Endothelial cell of umbilical vein (primary cell): ENCODE measurements around the gene NLRP6. TPM values are rescaled to one million over a fixed set of nuclear protein-coding genes. Genes with fewer than 3 reads are reported as not detected.
"Not testable (repeated sequence)": the region's sequence is repeated elsewhere in the genome, so short reads cannot be mapped to it uniquely, and the experiment has no call there.

Source experiments
- BruUV-seq: library from RNA; stranded (reverse); fragments of 400-500 nt; replicated peaks from 2 replicates; lab custom pipeline; 2021; lab: Mats Ljungman, UMichigan
- CTCF ChIA-PET: fragments of 300-600, 350-600 bp; sonication (Branson Sonifier 250); formaldehyde crosslinking; loops from one replicate; lab custom pipeline; 2021; ENCODE audit warnings: antibody characterized with exemption, inconsistent platforms; lab: Charles Lee
- POLR2A ChIA-PET: fragments of 300-600, 350-600 bp; sonication (Branson Sonifier 250); formaldehyde crosslinking; loops from one replicate; lab custom pipeline; 2021; ENCODE audit warnings: antibody characterized with exemption, inconsistent platforms; lab: Charles Lee
- DNase-seq: peaks from one replicate; pipeline ENCODE4 v3.0.0-alpha.2; 2011; ENCODE audit warnings: low read depth, low spot score
- FAIRE-seq: peaks from 2 replicates; lab custom pipeline; 2011; peaks lifted over from hg19 to GRCh38; lab: Jason Lieb, UNC
- H2AFZ ChIP-seq: 2 replicates; pipeline ENCODE4 v1.6.0; 2012; ENCODE audit warnings: low read depth, low read length, control low read depth, inconsistent platforms
- H3K27ac ChIP-seq: 2 replicates; pipeline ENCODE4 v1.5.1; 2011; ENCODE audit warnings: low read depth, mild to moderate bottlenecking, control low read depth, low read length, moderate library complexity; ENCODE audit not compliant: insufficient read depth
- H3K27me3 ChIP-seq, 2 experiments: 2 replicates each; pipeline versions ENCODE4 v1.6.0 to v1.6.1; 2011; ENCODE audit warnings: low read length in 2 of 2, mixed read lengths in 1 of 2; ENCODE audit not compliant: control insufficient read depth in 2 of 2, insufficient read depth in 2 of 2
- H3K36me3 ChIP-seq, 2 experiments: 2 replicates in 1 of 2; 3 replicates in 1 of 2; pipeline ENCODE4 v1.5.1; 2011; ENCODE audit warnings: low read length in 2 of 2, mild to moderate bottlenecking in 1 of 2, moderate library complexity in 1 of 2; ENCODE audit not compliant: control insufficient read depth in 2 of 2, insufficient read depth in 2 of 2; ENCODE audit errors: extremely low read depth in 1 of 2
- H3K4me1 ChIP-seq: 3 replicates; pipeline ENCODE4 v1.5.1; 2011; ENCODE audit warnings: mild to moderate bottlenecking, low read length; ENCODE audit not compliant: control insufficient read depth, insufficient read depth; ENCODE audit errors: extremely low read depth
- H3K4me2 ChIP-seq: 2 replicates; pipeline ENCODE4 v1.6.1; 2011; ENCODE audit warnings: low read length, control low read depth, mixed read lengths; ENCODE audit not compliant: insufficient read depth
- H3K4me3 ChIP-seq, 3 experiments: fragments of 200-600 bp in 1 of 3; sonication (generic), shearing (Covaris generic) in 1 of 3; replicated peaks in 1 of 3; 2 replicates each; pipeline ENCODE4 v1.5.1; 2011 to 2016; ENCODE audit warnings: control low read depth in 3 of 3, low read length in 3 of 3, mild to moderate bottlenecking in 2 of 3, inconsistent platforms in 1 of 3, low read depth in 1 of 3, moderate library complexity in 1 of 3; ENCODE audit not compliant: insufficient read depth in 1 of 3
- H3K79me2 ChIP-seq: 2 replicates; pipeline ENCODE4 v1.6.0; 2012; ENCODE audit warnings: low read length, inconsistent platforms; ENCODE audit not compliant: control insufficient read depth, insufficient read depth
- H3K9ac ChIP-seq: replicated peaks from 2 replicates; pipeline ENCODE3; 2011; ENCODE audit warnings: low read length, control low read depth; ENCODE audit not compliant: insufficient read depth; ENCODE audit errors: extremely low read depth
- H3K9me1 ChIP-seq: replicated peaks from 3 replicates; pipeline ENCODE4 v1.6.0; 2011; ENCODE audit warnings: mild to moderate bottlenecking, low read length; ENCODE audit not compliant: control insufficient read depth, insufficient read depth; ENCODE audit errors: extremely low read depth
- H3K9me3 ChIP-seq: replicated peaks from 2 replicates; pipeline ENCODE4 v1.5.1; 2012; ENCODE audit warnings: low read length, inconsistent platforms; ENCODE audit not compliant: control insufficient read depth, insufficient read depth
- H4K20me1 ChIP-seq: replicated peaks from 2 replicates; pipeline ENCODE3; 2011; ENCODE audit warnings: mild to moderate bottlenecking, low read length; ENCODE audit not compliant: control insufficient read depth, insufficient read depth; ENCODE audit errors: extremely low read depth
- POLR2A ChIP-seq: IDR thresholded peaks from 2 replicates; pipeline ENCODE4 v1.6.1; 2012; ENCODE audit warnings: low read depth, mild to moderate bottlenecking, control low read depth, low read length
- dilution Hi-C: fragments of 300-500 bp; cut with MboI; formaldehyde crosslinking; loops from one replicate; pipeline ENCODE4 v1.15.0; 2019; ENCODE audit warnings: low sequenced_read_pairs; ENCODE audit not compliant: extremely low pct_ligation_motif_present
- intact Hi-C: fragments of 100-400 bp; cut with micrococcal nuclease; formaldehyde crosslinking; loops from one replicate; pipeline ENCODE4 v1.10.0; 2022
- polyA plus RNA-seq, 4 experiments: library from polyadenylated mRNA; depleted of rRNA in 3 of 4; stranded (reverse) in 3 of 4; unstranded in 1 of 4; fragments of >200 nt; gene quantifications; 2 replicates each; pipeline versions ENCODE4 v1.2.1 to v1.2.3, GENCODE V29; 2011 to 2012; ENCODE audit warnings: missing spikeins in 1 of 4
- total RNA-seq: library from RNA; stranded (reverse); gene quantifications from 2 replicates; pipeline ENCODE4 v1.2.3, GENCODE V29; 2021

The NLRP6 gene
- total and polyA plus RNA-seq, 2 donors (not counting 3 experiments of a cell fraction or from before 2014, with no cell fraction given) = not detected

DNA sequence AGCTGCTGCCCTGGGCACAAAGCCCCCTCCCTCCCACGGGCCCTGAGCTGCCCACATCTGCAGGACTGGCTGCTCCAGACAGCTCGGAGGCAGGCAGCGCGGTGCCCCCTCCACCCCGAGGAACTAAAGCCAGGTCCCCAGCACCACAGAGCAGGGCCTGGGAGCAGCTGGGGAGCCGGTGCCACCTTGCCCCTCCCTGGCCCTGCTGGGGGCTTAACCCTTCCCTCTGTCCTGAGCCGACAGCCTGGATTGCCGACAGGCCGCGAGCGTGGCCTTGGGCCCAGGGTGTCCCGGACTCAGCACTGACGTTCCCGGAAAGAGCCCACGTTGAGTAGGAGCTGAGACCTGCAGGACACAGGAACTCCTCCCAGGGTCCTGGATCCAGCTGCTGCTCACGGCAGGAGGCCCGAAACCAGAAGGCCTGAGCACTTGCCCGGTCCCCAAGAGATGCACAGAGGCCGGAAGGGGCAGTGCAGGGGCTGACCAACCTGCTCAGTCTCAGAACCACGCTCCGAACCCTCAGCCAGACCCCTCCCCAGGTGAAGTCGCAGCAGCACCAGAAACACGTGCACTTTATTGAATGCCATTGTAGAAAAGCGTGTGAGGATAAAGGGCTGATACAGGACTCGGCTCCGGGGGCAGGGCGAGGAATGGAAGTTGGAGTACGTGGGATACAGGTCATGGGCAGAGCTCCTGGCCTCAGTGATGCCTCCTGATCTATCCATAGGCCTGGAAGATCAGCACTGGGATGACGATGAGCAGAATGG, 41.1 kb downstream of the NLRP6 start:
- peaks cover 12% of the 10 kb centered on the region for H3K79me2 ChIP-seq
- H3K36me3 ChIP-seq, H2AFZ ChIP-seq, intact Hi-C loops, CTCF ChIA-PET, H3K9me3 ChIP-seq, H3K4me1 ChIP-seq, BruUV-seq, H3K9me1 ChIP-seq, dilution Hi-C loops, POLR2A ChIA-PET, DNase-seq, H4K20me1 ChIP-seq, H3K27ac ChIP-seq: not testable (repeated sequence)
- H3K4me2 ChIP-seq = peak overlapping the region; percentile 79
- FAIRE-seq = peak; percentile 86
- peak overlapping the region; percentile 23 for H3K9ac ChIP-seq
- peak overlapping the region in 2 of 3 experiments; percentile 74 to 84 for H3K4me3 ChIP-seq
- peaks cover 19 to 28% of the 10 kb centered on the region in 2 experiments for H3K27me3 ChIP-seq

DNA sequence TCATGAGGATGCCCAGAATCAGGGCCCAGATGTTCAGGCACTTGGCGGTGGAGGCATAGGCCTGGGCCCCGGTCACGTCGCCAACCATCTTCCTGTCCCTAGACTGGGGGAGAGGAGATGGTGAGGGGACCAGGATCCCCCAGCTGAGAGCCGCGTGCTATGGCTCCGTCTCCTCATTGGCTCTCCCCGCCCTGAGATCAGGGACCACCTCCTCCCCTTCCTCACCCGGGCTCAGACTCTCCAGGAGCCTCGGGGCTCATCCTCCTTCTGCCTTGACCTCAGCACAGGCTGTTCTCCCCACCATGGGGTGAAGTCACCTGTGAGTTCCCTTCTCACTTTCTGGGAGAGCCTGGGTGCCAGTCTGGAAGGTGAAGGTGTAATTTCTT, 41.7 kb downstream of the NLRP6 start:
- H2AFZ ChIP-seq, DNase-seq, H3K9ac ChIP-seq, H3K9me3 ChIP-seq, H3K27ac ChIP-seq, H3K9me1 ChIP-seq, BruUV-seq, H4K20me1 ChIP-seq, POLR2A ChIA-PET, dilution Hi-C loops, FAIRE-seq, H3K36me3 ChIP-seq, H3K4me1 ChIP-seq: not testable (repeated sequence)
- Histone ChIP-seq H3K4me2 (peak overlapping the region; percentile 79), H3K27me3 (peaks cover 19 to 28% of the 10 kb centered on the region in 2 experiments), H3K4me3 (peak overlapping the region; percentile 74 to 84 (median 80)), H3K79me2 (peaks cover 12% of the 10 kb centered on the region)
- peak; percentile 25 for TF ChIP-seq POLR2A
- CTCF ChIA-PET = interaction anchor here (1.2 kb wide), 1 partner anchor 12 kb away, joined by 3 read pairs; the partner anchor contains the start of gene IFITM2
- intact Hi-C loops = loop anchor here (1.0 kb wide), 1 partner anchor 36 kb away; no protein-coding TSS in a partner anchor
